SK-N-SH (cell line): Measurements from ENCODE around the gene RBBP8NL. TPM values are rescaled to one million over a fixed set of nuclear protein-coding genes. Genes with fewer than 3 reads are reported as not detected.

Experiments
- CTCF ChIA-PET: fragments of 300-600, 350-600 bp; formaldehyde crosslinking; extraction: SDS; loops from one replicate; lab custom pipeline; 2021; lab: Yijun Ruan, JAX
- POLR2A ChIA-PET: fragments of 350-600 bp; sonication (Branson Sonifier 250); formaldehyde crosslinking; extraction: SDS; loops from one replicate; lab custom pipeline; 2020; ENCODE audit warnings: antibody characterized with exemption, inconsistent platforms; lab: Yijun Ruan, JAX
- DNase-seq: peaks from one replicate; pipeline ENCODE4 v3.0.0; 2012
- H2AFZ ChIP-seq: fragments of 200-600 bp; sonication (generic); 2 replicates; pipeline ENCODE4 v1.8.1; 2016; ENCODE audit warnings: antibody characterized with exemption, mild to moderate bottlenecking, low read depth
- H3F3A ChIP-seq: fragments of 200-600 bp; sonication (generic); replicated peaks from 2 replicates; pipeline ENCODE3; 2016; ENCODE audit warnings: antibody characterized with exemption, mild to moderate bottlenecking; ENCODE audit not compliant: insufficient read depth
- H3K27ac ChIP-seq, 2 experiments: fragments of 200-500 bp in 1 of 2; fragments of 200-600 bp in 1 of 2; sonication (Bioruptor generic) in 1 of 2; sonication (generic), shearing (Covaris generic) in 1 of 2; 2 replicates each; pipeline versions ENCODE4 v1.5.1 to v1.6.1; 2014 to 2016; ENCODE audit warnings: low read depth in 2 of 2, inconsistent platforms in 1 of 2, low read length in 1 of 2, mild to moderate bottlenecking in 1 of 2, mixed read lengths in 1 of 2
- H3K27me3 ChIP-seq: fragments of 200-600 bp; sonication (generic), shearing (Covaris generic); 2 replicates; pipeline ENCODE4 v1.6.1; 2016; ENCODE audit warnings: mixed run types; ENCODE audit not compliant: insufficient read depth
- H3K36me3 ChIP-seq, 2 experiments: fragments of 200-500 bp in 1 of 2; fragments of 200-600 bp in 1 of 2; sonication (Bioruptor generic) in 1 of 2; sonication (generic) in 1 of 2; replicated peaks in 1 of 2; 2 replicates each; pipeline versions ENCODE3 to v1.5.1; 2014 to 2016; ENCODE audit warnings: low read length in 1 of 2, mild to moderate bottlenecking in 1 of 2; ENCODE audit not compliant: insufficient read depth in 2 of 2, control insufficient read depth in 1 of 2
- H3K4me1 ChIP-seq, 2 experiments: fragments of 200-500 bp in 1 of 2; fragments of 200-600 bp in 1 of 2; sonication (Bioruptor generic) in 1 of 2; sonication (generic), shearing (Covaris generic) in 1 of 2; 2 replicates each; pipeline versions ENCODE4 v1.5.1 to v1.6.1; 2014 to 2016; ENCODE audit warnings: low read depth in 1 of 2, low read length in 1 of 2, mixed run types in 1 of 2; ENCODE audit not compliant: insufficient read depth in 2 of 2, control insufficient read depth in 1 of 2
- H3K4me2 ChIP-seq: fragments of 200-600 bp; sonication (generic), shearing (Covaris generic); 2 replicates; pipeline ENCODE4 v1.6.1; 2017; ENCODE audit warnings: mixed run types
- H3K4me3 ChIP-seq, 2 experiments: fragments of 200-500 bp in 1 of 2; fragments of 200-600 bp in 1 of 2; sonication (Bioruptor generic) in 1 of 2; sonication (generic), shearing (Covaris generic) in 1 of 2; 2 replicates each; pipeline versions ENCODE4 v1.5.1 to v1.8.1; 2014 to 2016; ENCODE audit warnings: low read depth in 2 of 2, inconsistent platforms in 1 of 2, low read length in 1 of 2, mild to moderate bottlenecking in 1 of 2, mixed read lengths in 1 of 2, moderate library complexity in 1 of 2
- H3K79me2 ChIP-seq: fragments of 200-600 bp; sonication (generic); 2 replicates; pipeline ENCODE4 v1.8.1; 2017; ENCODE audit warnings: mild to moderate bottlenecking; ENCODE audit not compliant: insufficient read depth
- H3K9ac ChIP-seq: fragments of 200-600 bp; sonication (generic); 2 replicates; pipeline ENCODE4 v1.6.1; 2017; ENCODE audit warnings: mixed run types
- H3K9me2 ChIP-seq: fragments of 200-600 bp; sonication (generic); 2 replicates; pipeline ENCODE4 v1.6.1; 2017; ENCODE audit warnings: mixed run types
- H3K9me3 ChIP-seq: fragments of 200-600 bp; sonication (generic); 2 replicates; pipeline ENCODE4 v1.6.1; 2017; ENCODE audit warnings: mixed run types, mild to moderate bottlenecking, moderate library complexity
- H4K20me1 ChIP-seq: fragments of 200-600 bp; sonication (generic); 2 replicates; pipeline ENCODE4 v1.6.1; 2017; ENCODE audit warnings: mild to moderate bottlenecking, mixed run types; ENCODE audit not compliant: insufficient read depth
- CTCF ChIP-seq: fragments of 200-600 bp; sonication (generic); IDR thresholded peaks from 2 replicates; pipeline ENCODE4 v1.6.1; 2017; ENCODE audit warnings: antibody characterized with exemption, mild to moderate bottlenecking, moderate library complexity
- ELF1 ChIP-seq: IDR thresholded peaks from 2 replicates; pipeline ENCODE4 v1.4.0; 2012
- EP300 ChIP-seq, 2 experiments: IDR thresholded peaks; 2 replicates each; pipeline versions ENCODE4 v1.4.0 to v1.6.1; 2012; ENCODE audit warnings: borderline replicate concordance in 1 of 2, low read depth in 1 of 2, low read length in 1 of 2
- EZH2phosphoT487 ChIP-seq: fragments of 200-600 bp; sonication (generic); IDR thresholded peaks from 2 replicates; pipeline ENCODE4 v1.6.1; 2017; ENCODE audit warnings: low read depth, mixed run types, mild to moderate bottlenecking, antibody characterized with exemption, moderate library complexity, borderline replicate concordance
- FOXJ3 ChIP-seq: sonication (generic); formaldehyde crosslinking; IDR thresholded peaks from 2 replicates; pipeline ENCODE4 v1.5.1; 2020; ENCODE audit warnings: mild to moderate bottlenecking, missing genetic modification reagents
- GATA2 ChIP-seq: sonication (generic); formaldehyde crosslinking; IDR thresholded peaks from 2 replicates; pipeline ENCODE4 v1.5.0; 2020; ENCODE audit warnings: mild to moderate bottlenecking, missing genetic modification reagents
- JUND ChIP-seq: IDR thresholded peaks from 2 replicates; pipeline ENCODE4 v1.4.0; 2012
- MAX ChIP-seq: IDR thresholded peaks from 2 replicates; pipeline ENCODE4 v1.4.0; 2012; ENCODE audit warnings: low read depth
- MEF2A ChIP-seq: IDR thresholded peaks from 2 replicates; pipeline ENCODE4 v1.4.0; 2012; ENCODE audit warnings: low read depth, borderline replicate concordance
- NFIC ChIP-seq: IDR thresholded peaks from 2 replicates; pipeline ENCODE4 v1.4.0; 2012; ENCODE audit warnings: borderline replicate concordance
- RAD21 ChIP-seq: IDR thresholded peaks from 2 replicates; pipeline ENCODE4 v1.6.1; 2012; ENCODE audit warnings: mild to moderate bottlenecking, low read length
- RCOR1 ChIP-seq: fragments of 150-350 bp; IDR thresholded peaks from 2 replicates; pipeline ENCODE4 v1.6.1; 2017; ENCODE audit warnings: antibody characterized with exemption, low read length
- REST ChIP-seq: IDR thresholded peaks from 2 replicates; pipeline ENCODE4 v1.6.1; 2012; ENCODE audit warnings: mild to moderate bottlenecking, low read depth, low read length, moderate library complexity
- SMC3 ChIP-seq: IDR thresholded peaks from 2 replicates; pipeline ENCODE4 v1.6.1; 2012; ENCODE audit warnings: low read depth, low read length, improper control_type of control experiment
- TAF1 ChIP-seq: IDR thresholded peaks from 2 replicates; pipeline ENCODE4 v1.6.1; 2012; ENCODE audit warnings: low read depth, mild to moderate bottlenecking, low read length, moderate library complexity, borderline replicate concordance
- TCF12 ChIP-seq: IDR thresholded peaks from 2 replicates; pipeline ENCODE4 v1.4.0; 2012
- USF2 ChIP-seq: fragments of 150-350 bp; IDR thresholded peaks from 2 replicates; pipeline ENCODE4 v1.6.1; 2017; ENCODE audit warnings: antibody characterized with exemption, low read length, low read depth, borderline replicate concordance
- YY1 ChIP-seq: IDR thresholded peaks from 2 replicates; pipeline ENCODE4 v1.4.0; 2012; ENCODE audit warnings: low read depth, mild to moderate bottlenecking
- ZBTB33 ChIP-seq: IDR thresholded peaks from 2 replicates; pipeline ENCODE4 v1.4.0; 2012; ENCODE audit warnings: low read depth, borderline replicate concordance
- WGBS: methylation state at CpG from one replicate; pipeline ENCODE4 v1.1.6; 2017; ENCODE audit warnings: low lambda C conversion rate; 5-methylcytosine and 5-hydroxymethylcytosine counted together
- polyA plus RNA-seq, 3 experiments: library from polyadenylated mRNA; depleted of rRNA; stranded (reverse); fragments of >200 nt; gene quantifications; 2 replicates each; pipeline ENCODE4 v1.2.3, GENCODE V29; 2012

Gene RBBP8NL
- polyA plus RNA-seq, 1 of the 3 experiments (the other 2 are of a cell fraction), result not detected

GRCh38 chr20:62475772-62476055 lies 48.4 kb upstream of the RBBP8NL start, which contains the start of gene GATA5:
Gene GATA5, minus strand, starts transcription at chr20:62475995. Its CDS starts 474 bp downstream, at chr20:62475521.
- no peaks in the 10 kb centered on the region for H3K36me3 ChIP-seq
- H3K79me2 ChIP-seq, result no peaks in the 10 kb centered on the region
- ChIA-PET CTCF (interaction anchor here (1.3 kb wide), 1 partner anchor 18 kb away, joined by 3 read pairs; no protein-coding TSS in a partner anchor), POLR2A (no interaction called here)
- no peaks in the 10 kb centered on the region; a peak in 1 of 4 replicates for H3K4me1 ChIP-seq
- TF ChIP-seq REST (no peak), CTCF (no peak), TAF1 (no peak), EZH2phosphoT487 (no peak)
- H3K27me3 ChIP-seq, result peaks cover 59% of the 10 kb centered on the region
- H3K9me3 ChIP-seq, result no peaks in the 10 kb centered on the region
- H3K4me3 ChIP-seq, result no peak within 1 kb of the TSS
- WGBS, result 0% methylated on average over 4 of the region's 37 CpGs
- H4K20me1 ChIP-seq, result no peaks in the 10 kb centered on the region
- no peak within 1 kb of the TSS for H2AFZ ChIP-seq
- no peak for DNase-seq
- H3K27ac ChIP-seq, result no peak within 1 kb of the TSS
- H3F3A ChIP-seq, result no peaks in the 10 kb centered on the region
- no peak within 1 kb of the TSS for H3K9ac ChIP-seq
- no peaks in the 10 kb centered on the region for H3K9me2 ChIP-seq
- no peak within 1 kb of the TSS for H3K4me2 ChIP-seq

- H3K9me3 ChIP-seq, result no peaks in the 10 kb centered on the region
- H3K4me1 ChIP-seq, result no peaks in the 10 kb centered on the region; a peak in 1 of 4 replicates
- no peak overlapping the region for H3K9ac ChIP-seq
- H3K4me2 ChIP-seq, result no peak overlapping the region
- POLR2A ChIA-PET, result no interaction called here
- H3K9me2 ChIP-seq, result no peaks in the 10 kb centered on the region
- H3F3A ChIP-seq, result no peaks in the 10 kb centered on the region
- WGBS, result 19% methylated on average over 28 of the region's 93 CpGs
- no peak overlapping the region for H3K27ac ChIP-seq
- H2AFZ ChIP-seq, result no peak overlapping the region
- no peaks in the 10 kb centered on the region for H3K36me3 ChIP-seq
- H3K4me3 ChIP-seq, result no peak overlapping the region
- DNase-seq, result no peak
- peaks cover 59% of the 10 kb centered on the region for H3K27me3 ChIP-seq
- H4K20me1 ChIP-seq, result no peaks in the 10 kb centered on the region
- CTCF ChIA-PET, result interaction anchor here (0.6 to 1.3 kb wide), 3 partner anchors 19 to 70 kb away, joined by 3 read pairs; no protein-coding TSS in a partner anchor
- H3K79me2 ChIP-seq, result no peaks in the 10 kb centered on the region
- no peak for TF ChIP-seq ZBTB33
- no peak for TF ChIP-seq USF2
- no peak for TF ChIP-seq TAF1
- no peak for TF ChIP-seq ELF1
- TF ChIP-seq RAD21, result no peak
- TF ChIP-seq EZH2phosphoT487, result no peak
- TF ChIP-seq GATA2 (CRISPR knock-in tag), result no peak
- no peak for TF ChIP-seq FOXJ3 (CRISPR knock-in tag)
- TF ChIP-seq JUND, result no peak
- no peak for TF ChIP-seq EP300 (IDR thresholded peaks at IDR 0.05; ENCODE audit: borderline replicate concordance in 1 of 2, low read depth in 1 of 2, low read length in 1 of 2)
- no peak for TF ChIP-seq YY1
- no peak for TF ChIP-seq RCOR1
- TF ChIP-seq MEF2A, result no peak
- no peak for TF ChIP-seq SMC3
- TF ChIP-seq MAX, result no peak
- TF ChIP-seq NFIC, result no peak
- TF ChIP-seq TCF12, result no peak
Measured at GRCh38 chr20:62475027-62475771, 47.9 kb upstream of the RBBP8NL start.
